ENCODE measurements around the gene FERD3L.
"Not testable (repeated sequence)": the region's sequence is repeated elsewhere in the genome, so short reads cannot be mapped to it uniquely, and the experiment has no call there.

The FERD3L gene, protein sequence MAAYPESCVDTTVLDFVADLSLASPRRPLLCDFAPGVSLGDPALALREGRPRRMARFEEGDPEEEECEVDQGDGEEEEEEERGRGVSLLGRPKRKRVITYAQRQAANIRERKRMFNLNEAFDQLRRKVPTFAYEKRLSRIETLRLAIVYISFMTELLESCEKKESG

DNA sequence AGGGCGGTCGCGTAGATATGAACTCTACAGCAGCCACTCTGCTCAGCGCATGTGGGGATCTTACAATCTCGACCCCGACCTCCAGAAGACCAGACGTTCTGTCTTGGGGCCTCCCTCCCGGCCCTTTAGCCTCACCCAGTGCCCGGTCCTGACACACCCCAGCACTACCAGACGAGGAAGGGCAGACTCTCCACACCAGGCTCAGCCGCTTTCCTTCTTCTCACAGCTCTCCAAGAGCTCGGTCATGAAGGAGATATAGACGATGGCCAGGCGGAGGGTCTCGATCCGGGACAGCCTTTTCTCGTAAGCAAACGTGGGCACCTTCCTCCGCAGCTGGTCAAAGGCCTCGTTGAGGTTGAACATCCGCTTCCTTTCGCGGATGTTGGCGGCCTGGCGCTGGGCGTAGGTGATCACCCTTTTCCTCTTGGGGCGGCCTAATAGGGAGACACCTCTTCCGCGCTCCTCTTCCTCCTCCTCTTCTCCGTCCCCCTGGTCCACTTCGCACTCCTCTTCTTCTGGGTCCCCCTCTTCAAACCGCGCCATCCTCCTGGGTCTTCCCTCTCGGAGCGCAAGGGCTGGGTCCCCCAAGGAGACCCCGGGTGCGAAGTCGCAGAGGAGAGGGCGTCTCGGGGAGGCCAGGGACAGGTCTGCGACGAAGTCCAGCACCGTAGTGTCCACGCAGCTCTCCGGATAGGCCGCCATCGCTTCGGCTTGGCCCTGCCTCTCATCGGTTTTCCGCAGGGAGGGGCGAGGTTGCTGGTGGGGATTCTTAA, at the start of gene FERD3L:
Gene FERD3L, minus strand, starts transcription at position 761 of the 773 bp plus-strand sequence. Its CDS starts 59 bp downstream, at position 702.
- no peak for DNase-seq (ENCODE audit: low read depth in 2 of 2)

DNA sequence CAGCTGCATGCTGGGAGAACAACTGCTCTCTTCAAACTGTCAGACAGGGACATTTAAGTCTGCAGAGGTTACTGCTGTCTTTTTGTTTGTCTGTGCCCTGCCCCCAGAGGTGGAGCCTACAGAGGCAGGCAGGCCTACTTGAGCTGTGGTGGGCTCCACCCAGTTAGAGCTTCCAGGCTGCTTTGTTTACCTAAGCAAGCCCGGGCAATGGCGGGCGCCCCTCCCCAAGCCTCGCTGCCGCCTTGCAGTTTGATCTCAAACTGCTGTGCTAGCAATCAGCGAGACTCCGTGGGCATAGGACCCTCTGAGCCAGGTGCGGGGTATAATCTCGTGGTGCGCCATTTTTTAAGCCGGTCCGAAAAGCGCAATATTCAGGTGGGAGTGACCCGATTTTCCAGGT, 49.2 kb upstream of the FERD3L start:
- DNase-seq (ENCODE audit: low read depth in 2 of 2) = not testable (repeated sequence)

DNA sequence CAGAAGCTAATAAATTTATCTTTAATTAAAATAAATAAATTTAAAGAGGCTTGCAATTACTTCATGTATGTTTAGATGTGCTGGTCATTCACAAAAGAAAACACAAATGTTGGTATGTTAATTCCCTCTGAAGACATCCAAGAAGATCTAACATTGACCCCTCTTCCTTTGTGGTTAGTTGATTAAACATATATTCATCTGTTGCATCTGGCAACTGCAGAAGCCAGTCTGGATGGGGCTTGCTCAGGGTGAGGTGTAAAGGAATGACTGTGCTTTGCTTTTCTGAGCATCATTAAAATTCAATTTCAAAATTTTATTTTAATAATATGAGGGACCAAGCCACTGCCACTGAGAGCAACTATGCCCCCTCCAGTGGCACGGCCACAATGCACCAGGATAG, 36.4 kb upstream of the FERD3L start:
- DNase-seq (ENCODE audit: low read depth in 2 of 2) = no peak

DNA sequence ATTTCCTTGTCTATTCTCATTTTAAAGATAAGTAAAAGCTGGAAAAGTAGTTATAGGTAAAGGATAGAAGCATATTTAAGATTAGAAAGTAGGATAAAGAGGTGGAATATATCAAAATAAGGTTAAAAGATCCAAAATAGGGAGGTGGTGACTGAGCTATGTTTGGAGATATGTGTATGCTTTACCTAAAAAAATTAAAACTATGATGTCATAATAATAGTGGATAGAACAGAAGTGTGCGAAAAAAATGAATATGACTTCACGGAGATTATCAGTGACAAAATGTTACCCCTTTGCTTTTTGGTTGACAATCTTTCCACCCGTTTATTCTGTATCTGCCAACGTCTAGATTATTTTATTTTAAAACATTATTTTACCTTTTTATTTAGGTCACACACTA, 33.4 kb upstream of the FERD3L start:
- DNase-seq (ENCODE audit: low read depth in 2 of 2) = no peak

DNA sequence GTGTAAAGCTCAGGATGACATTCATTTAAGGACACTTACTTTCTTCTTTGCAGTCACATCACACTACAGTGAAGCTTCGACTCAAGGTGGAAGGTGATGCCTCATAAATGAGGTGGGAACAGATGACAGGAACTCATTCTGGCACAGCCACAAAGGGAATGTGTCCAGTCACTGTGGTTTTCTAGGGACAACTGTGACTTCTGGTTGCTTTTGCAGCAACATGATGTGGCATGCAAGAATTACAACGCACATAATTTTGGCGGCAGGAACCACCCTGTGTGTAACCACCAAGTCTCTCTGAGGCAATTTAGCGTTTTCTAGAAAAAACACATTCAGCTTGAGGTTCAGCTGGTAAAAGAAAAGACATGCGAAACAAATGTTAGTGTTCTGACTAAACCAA, 32.0 kb upstream of the FERD3L start:
- DNase-seq (ENCODE audit: low read depth in 2 of 2) = no peak

DNA sequence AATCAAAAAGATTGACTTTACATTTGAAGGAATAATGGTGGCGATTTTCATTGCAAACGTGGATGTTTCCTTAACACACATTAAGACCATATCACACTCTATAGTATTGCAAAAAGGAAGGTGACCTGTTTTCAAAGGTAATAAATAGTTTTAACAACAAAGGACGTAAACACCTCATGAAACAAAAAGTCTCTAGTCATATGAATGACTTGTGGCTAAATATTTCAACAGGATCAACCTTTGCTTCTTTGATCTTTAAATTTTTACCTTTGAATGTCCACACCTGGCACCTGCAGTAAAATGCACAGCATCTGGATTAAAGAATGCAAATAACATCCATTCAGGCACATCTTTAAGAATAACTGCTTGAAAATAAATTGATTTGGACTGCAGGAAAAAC, 30.0 kb upstream of the FERD3L start:
- no peak for DNase-seq (ENCODE audit: low read depth in 2 of 2)

DNA sequence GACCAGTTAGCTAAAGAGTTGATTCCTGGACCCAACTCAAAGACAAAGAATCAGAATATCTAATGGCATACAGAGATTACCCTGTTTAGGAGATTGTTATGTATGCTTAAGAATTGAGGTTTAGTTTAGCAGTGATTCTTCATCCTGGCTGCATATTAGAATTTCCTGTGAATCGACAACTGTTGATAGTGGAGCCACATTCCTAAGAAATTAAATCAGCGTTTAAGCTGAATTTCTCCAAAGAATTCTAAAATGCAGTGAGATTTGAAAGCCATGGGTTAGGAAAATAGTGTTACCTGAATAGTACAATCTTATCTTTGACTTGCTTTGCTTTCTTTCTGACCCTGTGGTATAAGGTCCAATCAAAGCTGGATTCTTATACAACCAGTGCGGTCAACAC, 16.4 kb upstream of the FERD3L start:
- DNase-seq (ENCODE audit: low read depth in 2 of 2) = no peak

DNA sequence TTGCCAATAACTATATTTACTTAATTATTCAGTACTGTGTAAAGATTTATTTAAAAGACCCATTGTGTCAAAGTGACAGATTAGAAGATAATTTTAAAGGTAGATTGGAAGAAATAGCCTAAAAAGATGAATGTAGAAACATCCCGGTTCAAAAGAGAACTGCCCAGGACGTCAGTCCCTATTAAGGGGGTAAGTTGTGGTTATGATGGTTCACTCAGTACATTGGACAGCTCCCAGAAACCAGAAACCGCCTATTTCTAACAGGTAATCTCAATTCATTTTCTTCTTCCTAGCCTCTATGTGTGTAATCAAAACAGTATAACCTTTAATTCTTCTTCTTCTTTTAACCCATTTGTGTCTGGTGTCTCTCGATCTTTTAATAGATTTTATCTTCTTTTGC, 1.5 kb upstream of the FERD3L start:
- no peak for DNase-seq (ENCODE audit: low read depth in 2 of 2)

DNA sequence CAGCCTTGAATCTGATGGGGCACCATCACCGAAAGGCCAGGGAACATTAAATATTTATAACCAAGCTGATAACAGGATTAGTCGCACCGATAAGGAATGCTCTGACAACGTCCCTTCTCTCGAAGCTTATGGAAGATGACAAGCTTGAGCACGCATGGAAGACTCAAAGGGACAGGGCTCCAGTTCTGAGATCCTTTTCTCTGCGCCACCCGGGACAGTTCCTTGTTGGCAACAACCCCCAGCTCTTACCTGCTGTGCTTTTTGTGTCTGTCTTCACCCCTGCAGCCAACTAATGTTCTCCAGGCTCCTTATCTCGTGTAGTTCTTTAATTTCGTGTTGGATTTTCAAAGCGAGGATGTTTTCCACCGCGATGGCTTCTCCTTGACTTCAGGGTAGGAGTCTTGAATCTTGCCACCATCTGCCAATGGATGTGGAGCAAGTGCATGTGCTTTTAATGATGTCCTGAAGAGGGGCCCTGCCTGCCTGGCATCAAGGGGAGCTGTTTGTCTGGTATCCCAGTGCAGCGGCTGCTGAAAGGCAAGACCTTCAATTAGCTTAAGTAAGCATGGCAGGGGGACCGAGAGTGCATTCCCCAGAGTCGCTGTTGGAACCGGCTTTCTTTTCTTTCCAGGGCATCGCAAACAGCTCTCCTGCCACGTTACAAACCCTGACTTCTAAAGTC, 354 bp upstream of the FERD3L start:
- DNase-seq (ENCODE audit: low read depth in 2 of 2) = no peak

DNA sequence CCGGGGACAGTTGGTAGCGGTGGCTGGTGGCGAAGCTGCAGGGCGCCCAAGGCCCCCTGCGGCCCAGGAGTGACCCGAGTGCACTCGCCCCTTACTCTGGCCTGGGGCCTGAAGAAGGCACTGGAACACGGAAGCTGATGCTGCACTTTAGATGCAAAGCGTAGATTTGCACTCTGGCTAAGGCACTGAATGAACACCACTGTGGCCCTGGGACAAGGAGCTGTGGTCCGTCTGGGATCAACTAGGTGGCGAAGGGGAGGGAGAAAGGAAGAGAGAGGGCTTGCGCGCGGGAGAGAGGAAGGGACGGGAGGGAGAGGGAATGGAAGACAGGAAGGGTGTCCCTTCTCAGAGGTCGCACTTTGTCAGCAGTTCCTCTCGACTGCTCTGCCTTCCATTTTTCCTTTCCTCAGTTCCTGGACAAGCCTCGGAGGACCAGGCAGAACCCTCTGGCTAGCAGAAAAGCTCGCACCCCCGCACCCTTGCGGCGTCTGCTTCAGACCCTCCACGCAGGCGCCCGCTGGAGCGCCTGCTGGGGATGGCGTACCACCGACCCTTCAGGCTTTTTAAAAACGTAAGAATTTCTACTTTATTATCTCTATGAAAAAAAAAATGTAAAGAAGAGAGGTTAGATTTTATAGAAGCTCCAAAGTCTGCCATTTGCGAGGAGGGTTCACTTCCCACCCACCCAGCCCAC, 1.2 kb downstream of the FERD3L start:
- DNase-seq (ENCODE audit: low read depth in 2 of 2) = no peak

DNA sequence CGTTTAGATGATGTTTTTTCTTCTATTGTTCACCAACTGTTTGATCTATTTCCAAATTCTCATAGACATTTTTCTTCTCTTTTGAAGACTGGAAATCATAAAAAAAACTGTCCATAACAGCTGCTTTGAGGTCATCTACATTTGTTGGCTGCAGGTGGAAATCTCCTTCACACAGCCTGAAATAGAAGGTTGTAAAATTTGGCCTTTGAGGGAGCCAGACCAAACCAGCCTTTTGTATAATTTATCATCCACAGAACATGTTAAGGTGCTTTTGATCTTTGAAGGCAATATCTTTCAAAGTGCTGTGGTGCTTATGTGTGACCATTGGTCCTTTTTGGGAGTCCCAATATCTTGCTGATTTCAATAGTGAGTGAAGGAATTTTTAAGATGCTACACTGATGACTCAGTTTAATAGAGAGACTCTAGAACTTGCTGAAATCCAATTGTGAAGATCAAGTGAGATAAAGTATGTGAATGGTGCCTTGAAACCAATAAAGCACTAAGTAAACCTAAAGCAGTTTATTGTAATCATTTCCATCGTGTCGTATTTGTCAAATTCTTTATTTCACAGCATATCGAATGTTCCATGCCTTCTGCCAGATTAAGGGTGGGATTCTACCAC, 5.4 kb downstream of the FERD3L start:
- no peak for DNase-seq (ENCODE audit: low read depth in 2 of 2)

DNA sequence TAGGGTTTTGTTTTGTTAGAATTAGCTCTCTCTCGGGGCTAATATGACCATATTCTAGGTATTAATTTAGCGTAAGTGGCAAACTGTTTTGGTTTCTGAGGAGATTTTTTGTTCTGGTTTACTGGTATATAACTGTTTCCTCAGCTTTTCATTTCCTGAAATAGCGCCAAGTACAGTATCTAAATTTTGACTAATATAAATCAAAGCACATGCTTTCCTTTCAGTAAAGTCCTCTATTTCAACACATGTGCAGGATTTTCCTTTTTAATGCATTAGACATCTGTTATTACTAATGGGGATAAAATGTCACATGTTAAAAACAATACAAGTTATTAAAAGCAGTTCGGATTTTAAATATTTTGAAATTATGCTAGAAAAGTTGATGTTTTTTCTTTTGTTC, 11.3 kb downstream of the FERD3L start:
- DNase-seq (ENCODE audit: low read depth in 2 of 2) = no peak

DNA sequence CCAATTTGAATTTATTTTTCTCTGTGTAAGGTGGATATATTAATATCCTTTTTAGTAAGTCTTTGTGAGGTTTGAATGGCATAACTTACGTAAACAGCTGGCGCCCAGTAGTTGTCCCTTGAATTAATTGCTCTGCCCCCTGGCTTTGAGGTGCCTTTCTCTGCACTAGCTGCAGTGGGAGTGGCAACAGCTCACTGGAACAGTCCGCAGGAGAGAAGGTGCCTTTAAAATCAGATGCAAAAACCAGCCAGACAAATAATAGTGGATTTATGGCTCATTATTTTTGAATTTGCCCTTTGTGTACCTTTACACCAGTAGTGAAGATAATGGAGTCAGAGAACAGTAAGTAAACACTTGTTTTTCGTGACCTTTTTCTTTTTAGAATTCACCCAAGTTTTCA, 11.8 kb downstream of the FERD3L start:
- no peak for DNase-seq (ENCODE audit: low read depth in 2 of 2)

DNA sequence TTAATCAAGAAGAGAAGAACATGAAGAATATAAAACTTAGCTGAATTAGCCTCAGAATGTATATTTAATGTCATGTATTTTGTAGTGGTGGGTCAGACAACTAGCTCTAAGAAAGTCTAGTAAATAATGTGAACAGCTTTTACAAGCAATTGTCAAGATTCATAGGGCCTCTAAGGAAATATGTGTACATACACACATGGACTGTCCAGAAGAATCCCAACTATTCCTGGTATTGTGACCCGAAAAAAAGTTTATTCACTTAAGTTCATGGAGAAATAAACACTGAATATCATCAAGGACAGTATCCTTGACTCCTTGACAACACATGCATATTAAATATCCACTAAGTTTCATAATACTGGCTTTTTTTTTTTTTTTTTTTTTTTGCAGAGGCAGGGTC, 16.4 kb downstream of the FERD3L start:
- DNase-seq (ENCODE audit: low read depth in 2 of 2) = no peak

DNA sequence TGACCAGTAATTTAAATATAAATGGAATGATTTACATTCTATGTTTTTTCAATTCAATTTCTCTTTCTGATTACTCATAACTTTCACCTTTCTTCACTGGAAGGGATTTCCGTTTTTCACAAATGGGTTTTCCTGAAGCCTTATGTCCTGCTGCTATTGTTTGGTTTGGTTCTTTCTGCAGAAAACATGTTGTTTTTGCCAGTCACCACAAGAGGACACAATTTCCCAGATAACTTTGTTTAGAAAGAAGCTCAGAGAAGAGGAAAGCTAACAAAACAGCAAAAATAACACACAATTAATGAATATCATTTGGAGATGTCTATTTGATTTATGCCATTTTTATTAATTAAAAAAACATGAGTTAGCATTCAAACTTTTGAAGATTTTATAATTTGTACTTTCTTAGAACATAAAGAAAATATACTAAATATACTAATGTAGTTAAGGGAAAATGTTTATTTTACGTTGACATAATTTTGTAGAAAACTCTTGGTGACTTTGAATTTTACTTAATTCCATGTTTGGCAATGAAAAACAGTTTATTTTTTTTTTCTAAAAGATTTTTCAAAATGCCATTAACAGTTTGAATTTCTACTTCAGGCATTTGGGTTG, 23.1 kb downstream of the FERD3L start:
- no peak for DNase-seq (ENCODE audit: low read depth in 2 of 2)

DNA sequence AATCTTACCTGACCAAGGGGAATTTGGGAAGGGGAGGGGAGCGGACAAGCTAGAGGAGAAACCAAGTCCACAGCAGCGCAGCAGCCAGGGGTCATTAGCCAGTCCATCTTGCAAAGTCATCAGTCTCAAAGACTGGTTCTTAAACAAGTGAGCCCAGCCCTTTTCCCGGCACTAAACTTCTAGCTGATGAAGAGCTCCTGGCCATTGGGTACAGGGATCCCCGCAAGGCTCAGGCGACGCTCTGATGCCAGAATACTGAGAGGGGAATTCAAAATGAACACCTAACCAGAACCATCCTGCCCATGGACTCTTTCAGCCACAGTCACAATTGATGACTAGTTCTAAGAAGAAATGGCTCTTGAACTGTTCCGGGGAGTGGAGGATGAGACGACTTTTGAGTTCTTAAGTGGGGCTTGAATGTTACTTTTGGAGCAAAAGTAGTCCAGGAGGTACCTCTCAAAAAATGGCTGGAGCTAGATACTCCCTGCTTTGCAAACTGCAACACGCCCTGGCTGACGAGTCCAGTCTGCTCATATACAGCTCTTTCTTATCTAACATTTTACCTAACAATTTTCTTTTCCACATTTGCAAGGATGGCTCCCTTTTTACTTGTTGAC, 25.2 kb downstream of the FERD3L start:
- no peak for DNase-seq (ENCODE audit: low read depth in 2 of 2)

DNA sequence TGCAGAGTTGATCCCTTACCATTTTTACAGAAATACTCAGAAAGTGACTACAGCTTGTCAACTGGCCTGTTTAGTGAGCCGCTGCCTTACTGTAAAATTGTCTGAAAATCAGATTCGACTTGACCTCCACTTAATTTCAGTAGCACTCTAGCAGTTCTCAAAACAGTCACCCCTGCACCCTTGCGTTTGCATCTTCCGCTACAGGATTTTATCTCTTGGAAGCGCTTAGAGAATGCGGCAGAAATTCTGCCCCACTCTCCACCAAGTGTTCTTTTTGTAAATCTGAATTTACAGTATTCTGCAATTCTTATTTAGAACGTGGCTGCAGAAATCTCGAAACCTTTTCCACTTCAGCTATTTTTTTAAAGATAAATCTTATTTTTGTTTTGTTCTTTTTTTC, 25.8 kb downstream of the FERD3L start:
- no peak for DNase-seq (ENCODE audit: low read depth in 2 of 2)

DNA sequence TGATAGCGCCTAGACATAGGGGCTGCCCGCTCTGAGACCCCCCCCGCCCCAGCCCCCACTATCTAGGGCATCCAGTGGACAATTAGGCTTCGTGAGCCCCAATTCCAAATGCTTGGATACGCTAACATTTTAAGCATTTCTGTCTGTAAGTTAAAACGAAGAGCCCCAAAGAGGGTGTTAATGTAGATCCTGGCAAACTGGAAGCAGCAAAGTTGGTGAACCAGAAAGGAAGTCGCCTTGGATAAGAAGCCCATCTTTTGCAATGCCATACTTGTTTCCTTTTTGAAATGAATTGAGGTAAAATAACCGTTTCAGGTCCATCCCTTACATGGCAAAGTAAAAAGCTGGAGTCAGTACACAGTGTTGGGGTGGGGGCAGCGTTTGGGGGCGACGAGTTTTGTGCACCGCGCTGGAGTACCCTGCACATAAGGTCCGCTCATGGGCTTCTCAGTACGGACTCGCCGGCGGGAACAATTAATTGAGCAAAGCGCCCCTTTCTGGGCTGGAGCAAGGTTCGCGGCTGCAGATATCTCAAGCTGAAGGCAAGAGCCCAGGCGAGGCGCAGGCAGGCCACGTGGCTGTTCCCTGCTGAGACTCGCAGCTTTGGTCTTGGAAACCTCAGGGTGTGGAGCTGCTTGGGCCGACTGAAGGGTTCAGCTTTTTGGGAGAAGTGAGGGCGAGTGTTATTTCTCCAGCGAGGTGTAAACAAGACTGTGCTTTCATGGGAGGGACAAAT, 26.4 kb downstream of the FERD3L start:
- no peak for DNase-seq (ENCODE audit: low read depth in 2 of 2)

DNA sequence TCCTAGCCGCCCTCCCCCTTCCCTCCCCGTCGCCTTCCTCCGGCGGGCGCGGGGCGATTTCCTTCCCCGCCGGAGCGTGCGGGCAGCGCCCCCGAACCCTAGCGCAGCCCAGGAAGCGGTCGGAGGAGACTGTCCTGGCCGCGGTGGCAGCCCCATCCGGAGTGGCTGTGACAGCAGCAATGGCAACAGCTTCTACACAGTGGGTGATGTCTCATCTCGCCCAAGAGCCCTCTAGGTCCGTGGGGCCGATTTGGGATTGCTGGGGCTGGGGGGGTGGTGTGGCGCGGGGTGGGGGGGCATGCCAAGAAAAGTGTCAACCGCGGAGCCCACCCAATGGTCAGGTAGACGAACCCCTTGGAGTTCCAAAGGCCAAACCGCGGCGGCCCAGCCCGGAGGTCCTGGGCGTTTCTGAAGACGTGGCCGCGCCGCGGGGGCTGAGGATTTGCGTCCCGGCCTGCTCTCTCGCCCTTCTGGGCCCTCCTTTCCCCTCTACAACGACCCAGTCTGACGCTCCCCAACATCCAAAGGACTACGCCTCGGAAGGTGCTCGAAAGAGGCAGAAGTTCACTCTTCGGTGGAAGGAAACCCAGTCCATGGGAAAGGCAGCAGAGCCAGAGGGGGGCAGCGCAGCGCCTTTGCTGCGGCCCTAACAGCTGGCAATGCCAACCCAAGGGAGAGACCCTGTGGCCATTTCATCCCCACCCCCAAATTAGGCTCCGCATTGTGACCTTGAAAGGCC, 27.2 kb downstream of the FERD3L start:
- no peak for DNase-seq (ENCODE audit: low read depth in 2 of 2)
